ENCODE results near the gene BBS2.

Gene BBS2

DNA sequence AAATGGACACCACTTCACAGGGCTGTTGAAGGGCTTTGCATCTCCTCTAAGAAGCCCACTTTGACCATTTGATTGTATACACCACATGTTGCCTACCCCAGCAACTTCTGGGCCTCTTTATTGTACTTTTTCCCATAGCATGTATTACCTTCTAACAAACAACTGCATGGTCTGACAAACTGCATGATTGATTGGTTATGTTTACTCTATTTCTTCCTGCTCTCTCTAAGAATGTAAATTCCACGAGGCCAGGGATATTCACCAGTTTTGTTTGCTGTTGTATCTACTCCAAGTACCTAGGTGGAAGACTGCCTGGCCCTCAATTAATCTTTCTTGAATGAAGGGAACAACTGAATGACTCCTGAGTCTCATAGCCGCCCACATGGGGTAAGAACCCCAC is 22.2 kb upstream of the BBS2 start:
- no peak overlapping the region for H3K4me3 ChIP-seq (ENCODE audit: low read length)
- DNase-seq (ENCODE audit: low read depth) = no peak
- TF ChIP-seq CTCF (conservative IDR thresholded peaks at IDR 0.05; ENCODE audit: low read depth, low read length) = no peak

- no peak for DNase-seq (ENCODE audit: low read depth)
- H3K4me3 ChIP-seq (ENCODE audit: low read length) = no peak overlapping the region
- no peak for TF ChIP-seq CTCF (conservative IDR thresholded peaks at IDR 0.05; ENCODE audit: low read depth, low read length)
Observed at GRCh38 chr16:56539656-56540055, 19.8 kb upstream of the BBS2 start.

- no peak overlapping the region for H3K4me3 ChIP-seq (ENCODE audit: low read length)
- DNase-seq (ENCODE audit: low read depth) = no peak
- no peak for TF ChIP-seq CTCF (conservative IDR thresholded peaks at IDR 0.05; ENCODE audit: low read depth, low read length)
Observed at GRCh38 chr16:56538331-56538730, 18.5 kb upstream of the BBS2 start.

- DNase-seq (ENCODE audit: low read depth) = no peak
- TF ChIP-seq CTCF (conservative IDR thresholded peaks at IDR 0.05; ENCODE audit: low read depth, low read length) = no peak
- H3K4me3 ChIP-seq (ENCODE audit: low read length) = no peak overlapping the region
Observed at GRCh38 chr16:56534847-56535383, 15.1 kb upstream of the BBS2 start.

DNA sequence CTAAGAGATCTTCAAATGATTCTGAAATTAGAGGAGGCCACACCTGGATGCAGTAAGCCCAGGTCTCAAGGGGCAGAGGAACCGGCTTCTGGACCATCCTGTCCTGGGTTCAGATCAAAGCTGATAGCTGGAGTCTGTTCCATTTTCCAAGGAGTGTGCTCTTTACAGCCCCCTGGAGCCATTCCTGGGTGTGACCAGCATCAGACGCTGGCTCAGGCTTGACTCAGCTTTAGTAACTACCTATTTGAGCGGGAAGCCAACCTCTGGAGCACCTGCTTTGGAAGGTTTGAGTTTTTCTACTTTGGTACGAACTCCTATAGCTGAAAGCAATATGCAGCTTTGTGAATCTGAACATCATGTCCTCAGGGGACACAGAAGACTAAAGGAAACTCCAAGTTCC is 12.9 kb upstream of the BBS2 start:
- no peak for TF ChIP-seq CTCF (conservative IDR thresholded peaks at IDR 0.05; ENCODE audit: low read depth, low read length)
- no peak overlapping the region for H3K4me3 ChIP-seq (ENCODE audit: low read length)

GRCh38 chr16:56530872-56531271 is 11.0 kb upstream of the BBS2 start:
- no peak for DNase-seq (ENCODE audit: low read depth)
- TF ChIP-seq CTCF (conservative IDR thresholded peaks at IDR 0.05; ENCODE audit: low read depth, low read length) = no peak
- no peak overlapping the region for H3K4me3 ChIP-seq (ENCODE audit: low read length)

More for the DNA sequence above, 12.9 kb upstream of the BBS2 start:
- no peak for DNase-seq (ENCODE audit: low read depth)

GRCh38 chr16:56525236-56525635 is 5.4 kb upstream of the BBS2 start:
- no peak overlapping the region for H3K4me3 ChIP-seq (ENCODE audit: low read length)
- no peak for DNase-seq (ENCODE audit: low read depth)
- TF ChIP-seq CTCF (conservative IDR thresholded peaks at IDR 0.05; ENCODE audit: low read depth, low read length) = no peak

All from retinal pigment epithelial cell (primary cell).